Upper lobe of right lung (tissue), 1 donor: ENCODE data around the gene CHD5. TPM values are rescaled to one million over a fixed set of nuclear protein-coding genes. Genes with fewer than 3 reads are reported as not detected.

ENCODE experiments used
- ATAC-seq: fragments of 200-7000 bp; cut with Tn5 transposase; one replicate; pipeline ENCODE4 v1.9.1; 2020; ENCODE audit warnings: mild to moderate bottlenecking, moderate library complexity
- DNase-seq: peaks from one replicate; pipeline ENCODE4 v3.0.0-alpha.2; 2020
- H3K27ac ChIP-seq: fragments of 200-600 bp; one replicate; pipeline ENCODE4 v1.8.0; 2022
- H3K27me3 ChIP-seq: fragments of 200-600 bp; one replicate; pipeline ENCODE4 v1.8.0; 2022; ENCODE audit warnings: mild to moderate bottlenecking
- H3K36me3 ChIP-seq: fragments of 200-600 bp; one replicate; pipeline ENCODE4 v1.8.0; 2022
- H3K4me1 ChIP-seq: fragments of 200-600 bp; one replicate; pipeline ENCODE4 v1.8.0; 2022
- H3K4me3 ChIP-seq: fragments of 200-600 bp; one replicate; pipeline ENCODE4 v1.8.0; 2022; ENCODE audit warnings: mild to moderate bottlenecking
- H3K9me3 ChIP-seq: fragments of 200-600 bp; one replicate; pipeline ENCODE4 v1.8.0; 2022
- CTCF ChIP-seq: fragments of 200-600 bp; IDR thresholded peaks from one replicate; pipeline ENCODE4 v1.8.0; 2022; ENCODE audit warnings: antibody characterized with exemption
- intact Hi-C: fragments of 100-400 bp; cut with DNase I; formaldehyde crosslinking; loops from one replicate; pipeline ENCODE4 v1.11.0; 2022
- long read RNA-seq: library from polyadenylated mRNA; unstranded; transcript quantifications from one replicate; pipeline ENCODE4 v2.0.0, GENCODE V29; 2021
- total RNA-seq: library from RNA; stranded (reverse); fragmentation: NEBNext Ultra II Directional; extraction: Animal tissue kit (Norgen Biotek cat#: 25700); gene quantifications from one replicate; pipeline ENCODE4 v1.2.1, GENCODE V29; 2021
- donor health status: DM: no; HTN: yes; CAD: no; lungs with severe emphysema.

Gene CHD5
- total RNA-seq: 0.23 TPM
- long read RNA-seq, partial matches to known transcripts: 0 of 1 reads
- long read RNA-seq, other reads (novel, unspliced or antisense): 1 of 1 reads

- Histone ChIP-seq H3K27ac (no peak within 1 kb of the TSS), H3K36me3 (peaks cover 11% of the 10 kb centered on the region), H3K4me1 (peaks cover 16% of the 10 kb centered on the region), H3K27me3 (peaks cover 50% of the 10 kb centered on the region), H3K4me3 (no peak within 1 kb of the TSS), H3K9me3 (no peaks in the 10 kb centered on the region)
- DNase-seq (no peak), ATAC-seq (no peak)
- intact Hi-C loops: no loop called here
- TF ChIP-seq CTCF: no peak
Measured at GRCh38 chr1:6180268-6180706, at the start of gene CHD5. Gene CHD5 (minus strand): TSS chr1:6180321. CDS start chr1:6180023, 298 bp downstream.

GRCh38 chr1:6225651-6226050, 45.5 kb upstream of the CHD5 start:
- no peak for TF ChIP-seq CTCF
- no peak for DNase-seq
- no peak for ATAC-seq

DNA sequence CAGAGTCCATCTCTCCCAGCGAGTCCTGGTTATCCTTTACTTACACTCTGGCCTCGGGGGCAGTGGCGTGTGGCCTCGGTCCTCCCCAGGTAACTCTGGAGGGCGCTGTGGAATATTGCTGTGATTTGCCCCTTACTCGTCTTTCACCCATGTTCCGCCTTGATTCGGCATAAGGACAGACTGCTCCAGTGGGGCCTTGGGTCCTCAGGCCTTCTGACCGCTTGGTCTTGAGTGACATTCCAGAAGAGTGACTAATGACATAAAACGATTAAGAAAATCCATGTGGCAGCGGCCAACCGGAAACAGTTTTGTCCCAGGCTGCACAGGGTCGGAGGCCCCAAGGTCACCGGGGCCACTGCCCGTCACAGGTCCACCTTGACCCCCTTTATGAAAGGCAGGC, 44.6 kb upstream of the CHD5 start:
- DNase-seq: no peak
- Histone ChIP-seq H3K27me3 (no peaks in the 10 kb centered on the region), H3K9me3 (no peaks in the 10 kb centered on the region), H3K27ac (no peak overlapping the region), H3K4me3 (no peak overlapping the region), H3K36me3 (peaks cover 65% of the 10 kb centered on the region), H3K4me1 (no peaks in the 10 kb centered on the region)
- intact Hi-C loops: no loop called here
- ATAC-seq: no peak
- TF ChIP-seq CTCF: no peak

More at GRCh38 chr1:6225651-6226050, 45.5 kb upstream of the CHD5 start:
- H3K9me3 ChIP-seq: no peaks in the 10 kb centered on the region
- peaks cover 74% of the 10 kb centered on the region for H3K36me3 ChIP-seq
- H3K4me1 ChIP-seq: no peaks in the 10 kb centered on the region
- H3K4me3 ChIP-seq: no peak overlapping the region
- H3K27ac ChIP-seq: no peak overlapping the region
- intact Hi-C loops: no loop called here
- H3K27me3 ChIP-seq: no peaks in the 10 kb centered on the region

DNA sequence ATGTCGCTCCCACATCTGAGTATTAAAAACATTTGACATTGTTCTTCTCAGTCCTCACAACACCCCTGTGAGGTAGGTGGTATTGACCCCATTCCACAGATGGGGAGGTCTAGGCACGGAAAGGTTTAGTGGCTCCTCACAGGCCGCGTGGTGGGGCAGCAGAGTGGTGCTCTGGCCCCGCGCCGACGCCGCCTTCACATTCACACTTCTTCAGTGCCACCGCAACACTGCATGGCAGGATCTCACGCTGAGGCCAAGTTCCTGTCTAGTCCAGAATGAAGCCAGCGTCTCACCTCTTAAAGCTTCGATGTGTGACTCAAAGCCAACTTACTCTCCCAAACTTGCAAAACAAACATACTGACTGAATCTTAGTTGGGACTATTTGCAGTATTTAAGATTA, 43.5 kb upstream of the CHD5 start:
- Histone ChIP-seq H3K27ac (no peak overlapping the region), H3K27me3 (no peaks in the 10 kb centered on the region), H3K9me3 (no peaks in the 10 kb centered on the region), H3K36me3 (peaks cover 56% of the 10 kb centered on the region), H3K4me3 (no peak overlapping the region), H3K4me1 (no peaks in the 10 kb centered on the region)
- no peak for DNase-seq
- TF ChIP-seq CTCF: no peak
- ATAC-seq: no peak
- intact Hi-C loops: no loop called here

DNA sequence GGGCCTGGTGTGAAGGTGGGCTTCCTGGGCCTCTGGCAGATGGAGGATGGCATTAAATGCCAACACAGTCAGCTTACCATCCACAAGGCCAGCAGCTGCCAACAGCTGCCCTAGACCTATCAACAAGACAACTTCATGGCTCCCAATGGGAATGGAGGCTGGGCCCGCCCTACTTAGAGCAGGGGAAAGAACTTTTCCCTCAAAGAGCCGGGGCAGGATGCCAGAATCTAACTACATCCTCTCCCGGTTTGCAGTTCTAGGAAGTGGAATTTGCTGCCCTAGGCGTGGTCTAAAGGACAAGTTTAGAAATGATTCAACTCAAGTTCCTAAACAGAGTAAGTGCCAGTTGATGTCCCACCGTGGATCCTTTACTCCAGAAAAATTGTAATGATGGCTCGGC, 42.5 kb upstream of the CHD5 start:
- no peak for DNase-seq
- no peak for ATAC-seq
- Histone ChIP-seq H3K27ac (no peak overlapping the region), H3K4me1 (no peaks in the 10 kb centered on the region), H3K4me3 (no peak overlapping the region), H3K27me3 (no peaks in the 10 kb centered on the region), H3K36me3 (peaks cover 47% of the 10 kb centered on the region), H3K9me3 (no peaks in the 10 kb centered on the region)
- no peak for TF ChIP-seq CTCF
- intact Hi-C loops: no loop called here

- intact Hi-C loops: no loop called here
- no peaks in the 10 kb centered on the region for H3K4me1 ChIP-seq
- no peaks in the 10 kb centered on the region for H3K27me3 ChIP-seq
- DNase-seq: no peak
- H3K4me3 ChIP-seq: no peak overlapping the region
- no peak for TF ChIP-seq CTCF
- no peak for ATAC-seq
- H3K27ac ChIP-seq: no peak overlapping the region
- H3K9me3 ChIP-seq: no peaks in the 10 kb centered on the region
- peaks cover 34% of the 10 kb centered on the region for H3K36me3 ChIP-seq
Measured at GRCh38 chr1:6221210-6221784, 41.2 kb upstream of the CHD5 start.
